Stomach (tissue), 9 donors: ENCODE measurements around the gene RIOK2. TPM values are rescaled to one million over a fixed set of nuclear protein-coding genes. Genes with fewer than 3 reads are reported as not detected.

Experiments used
- DNase-seq, 2 donors: peaks; one replicate each; pipeline versions ENCODE4 v3.0.0 to v3.0.0-alpha.2; 2013 to 2019
- H3K27ac ChIP-seq, 5 donors: fragments of 200-600 bp in 4 of 5; sonication (generic) in 4 of 5; one replicate each; pipeline ENCODE4 v1.5.1; 2013 to 2019; ENCODE audit warnings: mild to moderate bottlenecking in 1 of 5, moderate library complexity in 1 of 5
- H3K27me3 ChIP-seq, 3 donors: fragments of 200-600 bp; sonication (generic); one replicate each; pipeline ENCODE4 v1.5.1; 2017 to 2019; ENCODE audit warnings: mixed run types in 1 of 3
- H3K36me3 ChIP-seq, 4 donors: fragments of 200-600 bp; sonication (generic); 1 replicate in 3 of 4; 2 replicates in 1 of 4; pipeline ENCODE4 v1.5.1; 2016 to 2019
- H3K4me1 ChIP-seq, 4 donors: fragments of 200-600 bp; sonication (generic); one replicate each; pipeline ENCODE4 v1.5.1; 2016 to 2019
- H3K4me3 ChIP-seq, 4 donors: fragments of 200-600 bp; sonication (generic) in 3 of 4; one replicate each; pipeline ENCODE4 v1.5.1; 2016 to 2019; ENCODE audit warnings: mild to moderate bottlenecking in 1 of 4
- H3K9me3 ChIP-seq, 4 donors: fragments of 200-600 bp; sonication (generic); one replicate each; pipeline ENCODE4 v1.5.1; 2016 to 2019
- EP300 ChIP-seq: sonication (generic); formaldehyde crosslinking; IDR thresholded peaks from one replicate; pipeline ENCODE4 v1.6.1; 2017; ENCODE audit warnings: antibody characterized with exemption
- POLR2A ChIP-seq, 4 donors: fragments of 450-650 bp; IDR thresholded peaks; one replicate each; pipeline ENCODE4 v1.6.1; 2016; ENCODE audit warnings: antibody characterized with exemption in 4 of 4, control low read depth in 2 of 4, mild to moderate bottlenecking in 1 of 4, moderate library complexity in 1 of 4
- POLR2AphosphoS5 ChIP-seq, 3 donors: sonication (generic); formaldehyde crosslinking; IDR thresholded peaks; one replicate each; pipeline ENCODE4 v1.6.1; 2016; ENCODE audit warnings: antibody characterized with exemption in 3 of 3
- WGBS, 5 donors: extraction: QIAGEN DNeasy Blood & Tissue Kit in 3 of 5; methylation state at CpG; one replicate each; pipeline versions ENCODE4 v1.1.5 to v1.1.7; 2013 to 2018; 5-methylcytosine and 5-hydroxymethylcytosine counted together
- intact Hi-C: fragments of 100-400 bp; cut with DNase I; formaldehyde crosslinking; loops from one replicate; pipeline ENCODE4 v1.15.1; 2023; ENCODE audit warnings: low total_unique reads
- polyA plus RNA-seq, 3 donors: library from polyadenylated mRNA; stranded (reverse); fragments of 200-250 nt; gene quantifications; one replicate each; pipeline ENCODE4 v1.2.3, GENCODE V29; 2013
- total RNA-seq, 5 donors: library from RNA; depleted of rRNA; stranded (reverse); fragments of >200 nt; gene quantifications; one replicate each; pipeline versions ENCODE4 v1.1.0 to v1.2.3, GENCODE V29; 2014 to 2016
- TF ChIP-seq, protein P1 (sequence below), 7 experiments: fragments of 450-650 bp in 4 of 7; fragments of 200-600 bp in 3 of 7; sonication (generic) in 3 of 7; IDR thresholded peaks; one replicate each; pipeline ENCODE4 v1.5.1; 2016 to 2019; ENCODE audit warnings: antibody characterized with exemption in 7 of 7, control low read depth in 2 of 7, mild to moderate bottlenecking in 1 of 7
- donor health status: healthy with polysubstance abuse.
- donor health status: Bipolar disorder and iron deficiency.
- donor health status: healthy.

RIOK2 gene
- total and polyA plus RNA-seq, 8 donors: 1.2 to 42.2 (median 11.1) TPM

DNA sequence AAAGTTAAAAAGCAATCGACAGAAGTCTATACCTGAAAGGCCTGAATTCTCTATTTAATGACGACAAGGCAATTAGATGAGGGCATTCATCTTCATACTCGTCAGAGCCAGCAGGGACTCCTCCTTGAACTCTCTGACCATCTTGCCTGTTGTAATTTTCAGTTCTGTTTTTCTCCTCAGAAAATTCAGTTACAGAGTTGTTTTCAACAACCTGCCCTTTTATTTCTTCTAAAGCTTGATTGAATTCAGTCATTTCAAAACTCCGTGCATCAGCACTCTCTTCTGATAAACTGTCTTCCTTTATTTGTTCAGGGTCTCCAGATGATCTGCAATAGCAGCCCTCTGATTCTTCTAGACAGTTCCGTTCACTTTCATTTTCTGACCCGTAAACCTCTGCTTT lies 15.6 kb downstream of the RIOK2 start:
- no peak for DNase-seq
- TF ChIP-seq EP300 (no peak), POLR2A (IDR thresholded peaks at IDR 0.05) (no peak), POLR2AphosphoS5 (IDR thresholded peaks at IDR 0.05) (no peak)
- TF ChIP-seq, protein P1, sequence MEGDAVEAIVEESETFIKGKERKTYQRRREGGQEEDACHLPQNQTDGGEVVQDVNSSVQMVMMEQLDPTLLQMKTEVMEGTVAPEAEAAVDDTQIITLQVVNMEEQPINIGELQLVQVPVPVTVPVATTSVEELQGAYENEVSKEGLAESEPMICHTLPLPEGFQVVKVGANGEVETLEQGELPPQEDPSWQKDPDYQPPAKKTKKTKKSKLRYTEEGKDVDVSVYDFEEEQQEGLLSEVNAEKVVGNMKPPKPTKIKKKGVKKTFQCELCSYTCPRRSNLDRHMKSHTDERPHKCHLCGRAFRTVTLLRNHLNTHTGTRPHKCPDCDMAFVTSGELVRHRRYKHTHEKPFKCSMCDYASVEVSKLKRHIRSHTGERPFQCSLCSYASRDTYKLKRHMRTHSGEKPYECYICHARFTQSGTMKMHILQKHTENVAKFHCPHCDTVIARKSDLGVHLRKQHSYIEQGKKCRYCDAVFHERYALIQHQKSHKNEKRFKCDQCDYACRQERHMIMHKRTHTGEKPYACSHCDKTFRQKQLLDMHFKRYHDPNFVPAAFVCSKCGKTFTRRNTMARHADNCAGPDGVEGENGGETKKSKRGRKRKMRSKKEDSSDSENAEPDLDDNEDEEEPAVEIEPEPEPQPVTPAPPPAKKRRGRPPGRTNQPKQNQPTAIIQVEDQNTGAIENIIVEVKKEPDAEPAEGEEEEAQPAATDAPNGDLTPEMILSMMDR (IDR thresholded peaks at IDR 0.05): no peak
- WGBS, 5 donors: 65 to 81% (median 79%) methylated on average over 6 of the region's 6 CpGs
- Histone ChIP-seq H3K4me3 (peak overlapping the region in 1 of 4 donors; percentile 3), H3K36me3 (peaks cover 14 to 95% (median 91%) of the 10 kb centered on the region in 4 donors), H3K27ac (peak overlapping the region in 1 of 5 donors; percentile 13), H3K4me1 (peaks cover 0 to 28% (median 12%) of the 10 kb centered on the region in 4 donors), H3K27me3 (no peaks in the 10 kb centered on the region), H3K9me3 (no peaks in the 10 kb centered on the region)
- intact Hi-C loops: no loop called here

DNA sequence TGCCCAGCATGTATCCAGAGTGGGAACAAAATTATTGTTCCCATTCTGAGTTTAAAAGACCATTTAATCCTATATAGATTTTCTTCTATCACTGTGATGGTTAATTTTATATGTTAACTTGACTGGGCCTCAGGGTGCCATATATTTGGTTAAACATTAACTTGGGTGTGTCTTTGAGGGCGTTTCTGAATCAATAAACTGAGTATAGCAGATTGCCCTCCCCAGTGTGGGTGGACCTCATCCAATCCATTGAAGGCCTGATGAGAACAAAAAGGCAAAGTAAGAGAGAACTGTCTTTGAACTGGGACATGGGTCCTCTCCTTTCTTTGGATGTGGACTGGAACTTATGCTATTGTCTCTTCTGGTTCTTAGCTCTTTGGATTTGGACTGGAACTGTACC lies 17.3 kb downstream of the RIOK2 start:
- Histone ChIP-seq H3K36me3 (peaks cover 9 to 90% (median 84%) of the 10 kb centered on the region in 4 donors), H3K4me3 (no peak overlapping the region), H3K4me1 (peaks cover 0 to 28% (median 12%) of the 10 kb centered on the region in 4 donors), H3K9me3 (no peaks in the 10 kb centered on the region), H3K27me3 (no peaks in the 10 kb centered on the region), H3K27ac (peak overlapping the region in 2 of 5 donors; percentile 7 to 32)
- intact Hi-C loops: no loop called here
- peak in 1 of 2 donors; percentile 34 for DNase-seq
- TF ChIP-seq POLR2AphosphoS5 (IDR thresholded peaks at IDR 0.05): no peak
- TF ChIP-seq EP300: no peak
- TF ChIP-seq, protein P1 (IDR thresholded peaks at IDR 0.05): no peak
- no peak for TF ChIP-seq POLR2A (IDR thresholded peaks at IDR 0.05)
- WGBS, 5 donors: 17 to 46% (median 33%) methylated on average over 1 of the region's 1 CpG

DNA sequence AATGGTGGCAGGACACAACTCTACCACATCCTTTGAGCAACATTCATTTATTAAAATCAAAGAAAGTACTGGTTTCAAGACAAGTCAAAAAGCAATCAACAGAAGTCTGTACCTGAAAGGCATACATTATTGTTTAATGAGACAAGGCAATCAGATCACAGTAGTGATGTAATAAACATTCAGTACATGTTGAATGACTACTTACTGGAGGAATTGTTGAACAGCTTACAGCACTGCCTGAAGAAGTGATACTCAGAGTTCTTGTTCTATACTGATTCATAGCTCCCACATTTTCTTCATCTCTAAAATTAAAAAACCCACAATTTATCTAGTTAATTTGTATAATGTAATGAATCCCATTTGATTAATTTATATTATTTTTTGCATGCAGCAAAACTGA lies 18.2 kb downstream of the RIOK2 start:
- intact Hi-C loops: loop anchor here (5.0 kb wide), 2 partner anchors 298 to 413 kb away; no protein-coding TSS in a partner anchor
- H3K36me3 ChIP-seq: peaks cover 12 to 90% (median 84%) of the 10 kb centered on the region in 4 donors

DNA sequence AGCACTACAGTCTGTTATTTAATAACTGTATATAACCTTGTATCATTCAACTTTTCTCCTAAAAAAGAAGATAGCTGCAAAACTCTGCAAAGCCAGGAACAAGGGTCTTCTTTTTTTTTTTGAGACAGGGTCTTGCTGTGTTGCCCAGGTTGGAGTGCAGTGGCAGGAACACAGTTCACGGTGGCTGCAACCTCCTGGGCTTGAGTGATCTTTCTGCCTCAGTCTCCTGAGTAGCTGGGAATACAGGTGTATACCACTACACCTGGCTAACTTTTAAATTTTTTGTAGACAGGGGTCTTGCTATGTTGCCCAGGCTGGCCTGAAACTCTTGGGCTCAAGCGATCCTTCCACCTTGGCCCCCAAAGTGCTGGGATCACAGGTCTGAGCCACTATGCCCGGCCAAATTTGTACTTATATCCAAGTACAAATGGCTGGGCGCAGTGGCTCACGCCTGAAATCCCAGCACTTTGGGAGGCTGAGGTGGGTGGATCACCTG lies 19.2 kb downstream of the RIOK2 start:
- H3K4me3 ChIP-seq: no peak overlapping the region
- TF ChIP-seq POLR2A (IDR thresholded peaks at IDR 0.05) (no peak), EP300 (no peak), POLR2AphosphoS5 (IDR thresholded peaks at IDR 0.05) (no peak)
- TF ChIP-seq, protein P1 (IDR thresholded peaks at IDR 0.05): no peak
- H3K36me3 ChIP-seq: peaks cover 14 to 90% (median 81%) of the 10 kb centered on the region in 4 donors
- H3K9me3 ChIP-seq: no peaks in the 10 kb centered on the region
- H3K27ac ChIP-seq: no peak overlapping the region
- H3K4me1 ChIP-seq: peaks cover 0 to 28% (median 12%) of the 10 kb centered on the region in 4 donors
- DNase-seq: no peak
- H3K27me3 ChIP-seq: no peaks in the 10 kb centered on the region
- intact Hi-C loops: loop anchor here (5.0 kb wide), 2 partner anchors 297 to 412 kb away; no protein-coding TSS in a partner anchor
- WGBS, 5 donors: 94 to 98% (median 95%) methylated on average over 5 of the region's 5 CpGs

More for the DNA sequence above, 18.2 kb downstream of the RIOK2 start:
- peaks cover 0 to 28% (median 12%) of the 10 kb centered on the region in 4 donors for H3K4me1 ChIP-seq
- no peak for DNase-seq
- no peak overlapping the region for H3K4me3 ChIP-seq
- H3K9me3 ChIP-seq: no peaks in the 10 kb centered on the region
- no peaks in the 10 kb centered on the region for H3K27me3 ChIP-seq
- no peak for TF ChIP-seq POLR2A (IDR thresholded peaks at IDR 0.05)
- TF ChIP-seq EP300: no peak
- TF ChIP-seq, protein P1 (IDR thresholded peaks at IDR 0.05): no peak
- no peak for TF ChIP-seq POLR2AphosphoS5 (IDR thresholded peaks at IDR 0.05)
- H3K27ac ChIP-seq: no peak overlapping the region
